WERI-Rb-1 (cell line): ENCODE results near the gene ANXA5.

Experiments
- DNase-seq: peaks from one replicate; pipeline ENCODE4 v3.0.0-alpha.2; 2020
- H3K27ac ChIP-seq: fragments of 250-450 bp; sonication (Bioruptor Pico); 2 replicates; pipeline ENCODE4 v1.5.1; 2020; ENCODE audit warnings: mild to moderate bottlenecking, moderate library complexity
- H3K27me3 ChIP-seq: fragments of 250-450 bp; sonication (Bioruptor Pico); 2 replicates; pipeline ENCODE4 v1.5.1; 2021; ENCODE audit warnings: mild to moderate bottlenecking, low read depth, moderate library complexity; ENCODE audit not compliant: insufficient read depth, severe bottlenecking
- H3K36me3 ChIP-seq: fragments of 250-450 bp; sonication (Bioruptor Pico); 2 replicates; pipeline ENCODE4 v1.5.1; 2020; ENCODE audit warnings: mild to moderate bottlenecking, moderate library complexity
- H3K4me3 ChIP-seq: 2 replicates; pipeline ENCODE4 v1.5.1; 2011; ENCODE audit warnings: low read depth, mild to moderate bottlenecking, control low read depth, low read length
- H3K9me3 ChIP-seq: fragments of 250-450 bp; sonication (Bioruptor Pico); 2 replicates; pipeline ENCODE4 v1.5.1; 2021; ENCODE audit warnings: mild to moderate bottlenecking, moderate library complexity; ENCODE audit not compliant: severe bottlenecking
- TF ChIP-seq, protein P1 (sequence below): IDR thresholded peaks from 2 replicates; pipeline ENCODE4 v1.5.1; 2011; ENCODE audit warnings: low read depth, mild to moderate bottlenecking, control low read depth, inconsistent platforms, low read length

ANXA5 gene

DNA sequence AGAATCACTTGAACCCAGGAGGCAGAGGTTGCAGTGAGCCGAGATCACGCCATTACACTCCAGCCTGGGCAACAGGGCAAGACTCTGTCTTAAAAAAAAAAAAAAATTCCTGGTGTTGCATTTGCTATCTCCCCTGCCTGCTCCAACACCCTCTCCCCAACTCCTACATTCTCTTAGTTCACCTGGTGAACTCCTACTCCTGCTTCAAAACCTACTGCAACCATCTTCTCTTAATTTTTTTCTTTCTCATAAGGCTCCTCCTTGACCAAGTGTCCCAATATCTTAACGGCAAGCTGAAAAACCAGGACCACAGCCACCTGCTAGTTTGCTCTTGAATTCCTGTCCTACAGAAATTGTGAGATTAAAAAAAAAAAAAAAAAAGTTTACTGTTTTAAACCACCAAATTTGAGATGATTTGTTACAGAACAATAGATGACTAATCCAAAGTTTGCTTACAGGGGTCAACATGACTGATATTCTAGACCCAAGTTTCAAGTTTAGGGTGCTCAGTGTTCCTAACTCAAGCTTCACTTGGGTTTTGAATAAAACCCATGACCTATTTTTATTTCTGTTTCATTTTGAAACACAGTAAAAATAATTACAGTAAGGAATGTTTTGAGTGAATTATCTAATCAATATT is 13.1 kb upstream of the ANXA5 start:
- H3K4me3 ChIP-seq: no peak overlapping the region
- H3K36me3 ChIP-seq: no peaks in the 10 kb centered on the region
- H3K9me3 ChIP-seq: no peaks in the 10 kb centered on the region
- TF ChIP-seq, protein P1, sequence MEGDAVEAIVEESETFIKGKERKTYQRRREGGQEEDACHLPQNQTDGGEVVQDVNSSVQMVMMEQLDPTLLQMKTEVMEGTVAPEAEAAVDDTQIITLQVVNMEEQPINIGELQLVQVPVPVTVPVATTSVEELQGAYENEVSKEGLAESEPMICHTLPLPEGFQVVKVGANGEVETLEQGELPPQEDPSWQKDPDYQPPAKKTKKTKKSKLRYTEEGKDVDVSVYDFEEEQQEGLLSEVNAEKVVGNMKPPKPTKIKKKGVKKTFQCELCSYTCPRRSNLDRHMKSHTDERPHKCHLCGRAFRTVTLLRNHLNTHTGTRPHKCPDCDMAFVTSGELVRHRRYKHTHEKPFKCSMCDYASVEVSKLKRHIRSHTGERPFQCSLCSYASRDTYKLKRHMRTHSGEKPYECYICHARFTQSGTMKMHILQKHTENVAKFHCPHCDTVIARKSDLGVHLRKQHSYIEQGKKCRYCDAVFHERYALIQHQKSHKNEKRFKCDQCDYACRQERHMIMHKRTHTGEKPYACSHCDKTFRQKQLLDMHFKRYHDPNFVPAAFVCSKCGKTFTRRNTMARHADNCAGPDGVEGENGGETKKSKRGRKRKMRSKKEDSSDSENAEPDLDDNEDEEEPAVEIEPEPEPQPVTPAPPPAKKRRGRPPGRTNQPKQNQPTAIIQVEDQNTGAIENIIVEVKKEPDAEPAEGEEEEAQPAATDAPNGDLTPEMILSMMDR: no peak
- no peak for DNase-seq
- no peak overlapping the region for H3K27ac ChIP-seq
- H3K27me3 ChIP-seq: no peaks in the 10 kb centered on the region

DNA sequence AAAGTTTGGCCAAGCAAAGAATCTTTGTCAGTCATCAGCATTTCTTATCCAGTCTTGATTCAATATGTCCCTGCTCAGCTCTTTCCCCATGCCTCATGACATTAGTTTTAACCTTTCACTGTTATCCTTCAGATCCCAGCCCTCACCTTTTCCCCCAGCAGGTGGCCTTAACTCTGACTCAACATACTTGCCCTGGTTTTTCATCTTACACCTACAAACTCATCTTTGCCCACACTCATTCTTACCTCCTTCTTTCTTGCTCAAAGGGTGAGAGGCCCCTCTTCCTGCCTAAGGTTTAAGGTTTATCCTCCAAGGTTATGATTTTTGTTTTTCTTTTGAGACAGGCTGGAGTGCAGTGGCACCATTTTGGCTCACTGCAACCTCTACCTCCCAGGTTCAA is 10.6 kb upstream of the ANXA5 start:
- Histone ChIP-seq H3K27ac (no peak overlapping the region), H3K36me3 (no peaks in the 10 kb centered on the region), H3K9me3 (no peaks in the 10 kb centered on the region), H3K27me3 (no peaks in the 10 kb centered on the region), H3K4me3 (no peak overlapping the region)
- DNase-seq: no peak
- TF ChIP-seq, protein P1: no peak

DNA sequence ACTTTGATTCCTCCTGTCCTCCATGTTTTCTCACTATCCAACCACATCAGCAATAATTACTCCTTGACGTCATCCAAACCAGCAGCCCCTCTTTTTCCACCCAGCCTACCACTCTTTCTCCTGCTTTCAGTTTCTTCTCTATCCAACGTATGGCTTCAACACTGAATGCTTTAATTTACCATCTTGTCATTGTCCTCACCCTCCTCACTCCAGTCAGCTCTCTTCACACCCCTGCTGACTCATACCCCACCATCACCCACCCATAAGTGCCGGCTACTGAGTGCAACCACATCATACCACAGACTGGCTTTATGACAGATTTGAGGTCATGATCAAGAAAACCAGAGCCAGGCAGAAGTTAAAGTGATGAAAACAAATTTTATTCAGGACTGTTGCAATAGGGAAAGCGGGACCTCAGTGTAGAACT is 9.8 kb upstream of the ANXA5 start:
- Histone ChIP-seq H3K4me3 (no peak overlapping the region), H3K9me3 (no peaks in the 10 kb centered on the region), H3K27me3 (no peaks in the 10 kb centered on the region), H3K27ac (no peak overlapping the region), H3K36me3 (no peaks in the 10 kb centered on the region)
- no peak for DNase-seq
- TF ChIP-seq, protein P1: no peak

DNA sequence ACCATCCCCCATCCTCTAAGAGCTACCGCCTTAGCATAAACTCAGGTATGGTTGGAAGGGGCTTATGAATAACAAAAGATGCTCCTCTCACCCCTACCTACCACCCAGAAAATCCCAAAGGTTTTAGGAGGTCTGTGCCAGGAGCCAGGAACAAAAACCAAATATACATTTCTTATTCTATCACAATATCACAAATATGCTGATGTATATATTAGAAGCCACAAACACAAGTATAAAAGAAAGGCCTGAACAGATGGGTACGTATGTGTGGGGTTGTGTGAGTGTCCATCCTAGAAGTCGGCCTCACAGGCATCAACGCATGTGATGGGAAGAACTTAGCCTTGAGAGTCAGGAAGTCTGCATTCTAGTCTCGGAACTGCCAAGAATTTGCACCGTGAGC is 8.7 kb upstream of the ANXA5 start:
- Histone ChIP-seq H3K27me3 (no peaks in the 10 kb centered on the region), H3K36me3 (no peaks in the 10 kb centered on the region), H3K9me3 (no peaks in the 10 kb centered on the region), H3K27ac (no peak overlapping the region), H3K4me3 (no peak overlapping the region)
- TF ChIP-seq, protein P1: no peak
- no peak for DNase-seq

DNA sequence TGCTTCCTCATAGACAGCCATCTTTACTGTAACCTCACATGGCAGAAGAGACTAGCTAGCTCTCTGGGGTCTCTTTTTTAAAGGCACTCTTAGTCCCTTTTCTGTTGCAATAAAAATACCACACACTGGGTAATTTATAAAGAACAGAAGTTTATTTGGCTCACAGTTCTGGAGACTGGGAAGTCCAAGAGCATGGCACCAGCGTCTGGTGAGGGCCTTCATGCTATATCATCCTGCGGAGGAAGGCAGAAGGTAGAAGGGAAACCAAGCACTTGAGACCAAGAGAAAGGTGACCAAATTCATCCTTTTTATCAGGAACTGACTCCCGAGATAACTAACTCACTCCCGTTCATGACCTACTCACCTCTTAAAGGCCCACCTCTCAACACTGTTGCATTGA is 5.4 kb upstream of the ANXA5 start:
- Histone ChIP-seq H3K27ac (no peak overlapping the region), H3K9me3 (no peaks in the 10 kb centered on the region), H3K36me3 (no peaks in the 10 kb centered on the region), H3K4me3 (no peak overlapping the region), H3K27me3 (no peaks in the 10 kb centered on the region)
- TF ChIP-seq, protein P1: no peak
- no peak for DNase-seq

DNA sequence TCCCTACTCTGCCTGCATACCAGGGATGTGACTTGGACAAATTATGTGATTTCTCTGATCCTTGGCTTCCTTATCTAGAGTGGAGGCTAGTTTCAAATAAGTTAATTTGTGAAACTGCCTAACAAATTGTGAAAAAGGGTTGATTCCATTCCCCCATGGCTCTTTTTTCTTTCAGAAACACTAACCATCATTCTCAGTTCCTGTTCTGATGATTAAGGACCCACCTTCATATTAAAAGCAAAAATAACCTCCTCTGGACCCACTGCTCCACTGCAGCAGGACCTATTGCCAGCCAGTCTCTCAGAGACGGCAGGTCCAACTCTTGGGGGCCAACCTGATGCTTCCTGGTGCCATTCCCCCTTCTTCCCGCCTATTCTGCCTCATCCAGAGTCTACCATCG is 4.5 kb upstream of the ANXA5 start:
- DNase-seq: no peak
- H3K4me3 ChIP-seq: no peak overlapping the region
- no peaks in the 10 kb centered on the region for H3K9me3 ChIP-seq
- TF ChIP-seq, protein P1: no peak
- no peaks in the 10 kb centered on the region for H3K27me3 ChIP-seq
- H3K36me3 ChIP-seq: no peaks in the 10 kb centered on the region; the same call in 1 of the 2 replicates
- H3K27ac ChIP-seq: no peak overlapping the region
